CD4-positive, alpha-beta T cell treated with Interleukin-1 beta for 1 hour (primary cell): ENCODE results near the gene ANKRD12.

Experiments used
- DNase-seq, 2 donors: peaks; one replicate each; pipeline ENCODE4 v3.0.0-alpha.2; 2020 to 2022

The ANKRD12 gene

DNA sequence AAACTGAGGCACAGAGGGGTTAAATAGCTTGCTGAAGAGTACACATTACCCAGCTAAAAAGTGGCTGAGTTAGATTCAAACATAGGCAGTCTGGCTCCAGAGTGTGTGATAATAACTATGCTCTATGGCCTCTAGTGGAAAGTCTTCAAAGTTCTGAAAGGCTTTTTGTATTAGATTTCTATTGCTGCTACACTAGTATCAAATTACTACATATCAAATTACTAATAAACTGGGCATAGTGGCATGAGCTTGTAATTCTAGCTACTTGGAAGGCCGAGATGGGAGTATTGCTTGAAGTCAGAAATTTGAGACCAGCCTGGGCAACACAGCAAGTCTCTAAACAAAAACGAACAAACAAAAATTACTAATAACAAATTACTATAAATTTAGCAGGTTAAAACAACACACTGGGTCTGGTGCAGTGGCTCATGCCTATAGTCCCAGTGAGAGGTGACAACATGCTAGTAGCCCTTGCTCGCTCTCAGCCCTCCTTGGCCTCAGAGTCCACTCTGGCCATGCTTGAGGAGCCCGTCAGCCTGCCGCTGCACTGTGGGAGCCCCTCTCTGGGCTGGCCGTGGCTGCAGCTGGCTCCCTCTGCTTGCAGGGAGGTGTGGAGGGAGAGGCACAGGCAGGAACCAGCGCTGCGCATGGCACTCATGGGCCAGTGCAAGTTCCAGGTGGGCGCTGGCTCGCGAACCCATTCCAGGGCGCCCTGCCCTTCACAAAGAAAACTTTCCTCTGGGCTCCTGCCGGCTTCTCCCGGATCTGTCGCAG, 159.8 kb downstream of the ANKRD12 start:
- no peak for DNase-seq

- no peak for DNase-seq
These were observed 160.4 kb downstream of the ANKRD12 start for GRCh38 chr18:9297007-9297393.

DNA sequence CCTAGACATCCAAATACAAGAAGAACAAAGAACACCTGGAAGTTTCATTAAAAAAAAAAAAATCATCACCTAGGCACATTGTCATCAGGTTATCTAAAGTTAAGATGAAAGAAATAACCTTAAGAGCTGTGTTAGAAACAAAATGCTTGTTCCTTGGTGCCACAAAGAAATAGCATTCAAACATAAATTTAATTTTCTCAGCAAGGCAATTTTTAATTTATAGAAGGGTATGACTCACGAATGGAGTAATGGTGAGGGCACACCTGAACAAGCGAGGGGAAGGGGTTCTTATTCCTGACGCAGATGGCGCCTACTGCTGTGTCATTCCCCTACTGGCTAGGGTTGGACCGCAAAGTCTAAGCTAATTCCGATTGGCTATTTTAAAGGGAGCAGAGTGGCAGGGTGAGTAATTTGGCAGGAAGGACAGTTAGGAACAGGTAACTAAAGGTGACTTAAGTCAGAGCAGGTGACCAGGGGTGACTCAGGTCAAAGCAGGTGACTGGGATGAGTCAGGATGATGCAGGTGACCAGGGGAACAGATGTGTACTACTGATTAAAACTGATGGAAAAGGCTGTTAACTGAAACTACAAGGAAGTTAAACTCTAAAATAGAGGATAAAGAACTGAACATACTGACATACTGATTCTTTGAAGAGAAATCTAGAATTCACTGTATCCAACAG, 167.9 kb downstream of the ANKRD12 start:
- no peak for DNase-seq

DNA sequence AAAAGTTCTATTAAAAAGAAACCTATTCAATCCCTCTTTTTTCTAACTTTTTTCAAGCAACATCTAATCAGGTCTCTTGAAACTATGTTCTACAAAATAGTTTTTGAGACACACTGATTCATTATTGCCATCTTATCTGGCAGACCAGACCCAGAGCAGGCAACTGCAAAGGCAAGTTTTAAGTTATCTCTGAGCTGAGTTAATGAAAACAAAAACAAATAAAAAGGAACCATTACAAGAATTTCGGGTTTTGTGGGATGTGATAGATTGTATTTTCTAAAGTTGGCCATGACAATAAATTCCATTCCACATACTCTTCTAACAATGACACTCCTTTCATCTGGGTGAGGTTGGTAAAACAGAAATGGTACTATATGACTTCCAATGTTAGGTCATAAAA, 182.8 kb downstream of the ANKRD12 start:
- DNase-seq: no peak

GRCh38 chr18:9321017-9321452, 184.5 kb downstream of the ANKRD12 start:
- no peak for DNase-seq

DNA sequence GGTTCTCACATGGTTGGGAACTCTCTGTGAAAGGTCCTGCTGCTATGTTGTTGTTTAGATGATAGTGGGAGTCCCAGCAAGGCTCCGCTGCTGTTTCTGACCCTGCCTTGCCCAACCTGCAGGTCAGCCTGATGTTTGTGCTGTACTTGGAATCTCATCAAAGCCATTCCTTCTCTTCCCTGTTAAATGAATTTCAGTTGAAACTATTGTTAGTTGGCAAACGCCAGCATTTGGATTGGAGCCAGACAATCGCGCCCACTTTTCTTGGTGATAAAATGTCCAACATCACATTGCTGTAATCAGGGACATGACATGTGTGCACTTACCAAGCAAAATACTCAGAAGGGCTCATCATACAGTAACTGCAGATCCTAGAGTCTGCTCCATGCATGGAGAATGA, 185.2 kb downstream of the ANKRD12 start:
- no peak for DNase-seq

DNA sequence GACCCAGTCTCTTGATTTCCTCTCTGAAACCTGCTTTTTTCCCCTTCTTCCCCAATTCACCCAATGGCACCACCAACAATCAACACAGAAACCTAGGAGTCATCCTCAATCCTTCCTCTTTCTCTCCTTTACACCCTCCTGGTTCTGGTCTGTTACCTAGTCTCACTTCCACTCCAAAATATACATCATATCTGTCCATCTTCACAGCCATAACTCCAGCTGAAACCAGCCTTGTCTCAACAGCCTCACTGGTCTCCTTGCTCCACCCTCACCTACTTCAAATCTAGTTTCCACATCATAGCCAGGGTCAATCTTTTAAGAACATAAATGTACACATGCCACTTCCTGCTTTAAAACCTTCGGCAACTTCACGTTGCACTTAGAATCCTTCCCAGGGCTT, 186.2 kb downstream of the ANKRD12 start:
- DNase-seq: no peak

DNA sequence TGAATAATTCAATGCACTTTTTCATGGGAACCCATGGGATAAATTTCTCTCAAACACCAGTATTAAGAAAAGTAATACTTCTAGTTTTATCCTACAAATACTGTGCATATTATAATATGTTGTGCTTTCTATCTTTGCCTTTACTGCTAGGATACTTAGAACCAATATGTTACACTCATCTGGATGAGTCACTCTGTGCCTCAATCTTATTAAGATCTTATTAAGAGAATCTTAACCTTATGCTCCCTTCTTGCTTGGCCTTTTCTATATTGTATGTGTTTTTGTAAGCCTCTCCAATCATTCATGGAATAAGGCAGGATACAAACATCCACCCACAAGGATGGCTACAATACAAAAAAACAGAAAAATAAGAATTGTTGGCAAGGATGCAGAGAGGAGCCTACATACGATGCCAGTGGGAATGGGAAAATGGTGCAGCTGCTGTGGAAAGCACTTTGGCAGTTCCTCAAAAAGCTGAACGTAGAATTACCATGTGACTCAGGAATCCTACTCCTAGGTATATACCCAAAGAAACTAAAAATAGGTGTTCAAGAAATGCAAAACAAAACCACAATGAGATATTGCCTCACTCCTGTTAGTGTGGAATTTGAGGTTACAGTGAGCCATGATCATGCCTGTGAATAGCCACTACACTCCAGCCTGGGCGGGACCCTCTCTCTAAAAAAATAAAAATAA, 187.3 kb downstream of the ANKRD12 start:
- no peak for DNase-seq

DNA sequence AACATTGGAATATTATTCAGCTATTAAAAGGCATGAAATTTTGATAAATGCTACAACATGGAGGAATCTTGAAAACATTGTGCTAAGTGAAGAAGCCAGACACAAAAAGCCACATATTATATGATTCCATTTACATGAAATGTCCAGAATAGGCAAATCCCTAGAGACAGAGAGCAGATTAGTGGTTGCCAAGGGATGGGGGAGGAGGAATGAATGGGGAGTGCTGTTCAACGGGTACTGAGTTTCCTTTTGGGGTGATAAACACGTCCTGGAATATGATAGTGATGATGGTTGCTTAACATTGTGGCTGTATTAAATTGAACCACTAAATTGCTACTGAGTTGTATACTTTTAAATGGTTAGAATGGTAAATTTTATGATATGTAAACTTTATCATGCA, 189.1 kb downstream of the ANKRD12 start:
- DNase-seq: no peak

GRCh38 chr18:9328776-9329175, 192.2 kb downstream of the ANKRD12 start:
- DNase-seq: no peak

DNA sequence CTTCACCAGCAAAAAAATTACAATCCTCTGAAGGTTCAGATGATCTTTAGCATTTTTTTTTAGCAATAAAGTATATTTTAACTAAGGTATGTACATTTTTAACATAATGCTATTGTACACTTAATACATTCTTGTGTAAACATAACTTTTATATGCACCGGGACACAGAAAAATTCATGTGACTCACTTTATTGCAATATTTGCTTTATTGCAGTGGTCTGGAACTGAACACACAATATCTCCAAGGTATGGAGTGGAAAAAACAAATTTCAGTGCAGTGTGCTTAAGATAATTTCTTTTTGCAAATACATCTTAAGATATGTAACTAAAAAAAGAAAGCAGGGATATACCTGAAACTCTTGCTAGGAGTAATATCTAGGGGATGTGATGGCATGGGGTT, 192.9 kb downstream of the ANKRD12 start:
- DNase-seq: no peak

DNA sequence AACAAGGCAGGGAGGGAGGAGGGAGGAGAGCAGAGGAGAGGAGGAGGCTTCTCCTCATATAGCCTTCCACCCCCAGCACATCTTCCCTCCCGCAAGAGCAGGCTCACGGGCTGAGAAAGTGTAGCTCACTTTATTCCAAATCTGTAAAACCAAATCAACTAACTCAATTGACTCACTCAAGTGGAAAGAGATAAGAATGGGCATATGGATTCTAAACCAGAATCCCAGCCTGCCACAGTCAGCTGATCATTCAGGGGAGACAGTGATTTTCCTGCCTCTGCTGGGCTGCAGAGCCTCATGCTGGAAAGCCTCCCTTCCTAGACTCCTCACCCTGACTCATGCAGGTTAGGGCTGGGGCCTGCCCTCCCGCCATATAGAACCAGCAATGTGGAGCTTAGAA, 193.8 kb downstream of the ANKRD12 start:
- DNase-seq: no peak

DNA sequence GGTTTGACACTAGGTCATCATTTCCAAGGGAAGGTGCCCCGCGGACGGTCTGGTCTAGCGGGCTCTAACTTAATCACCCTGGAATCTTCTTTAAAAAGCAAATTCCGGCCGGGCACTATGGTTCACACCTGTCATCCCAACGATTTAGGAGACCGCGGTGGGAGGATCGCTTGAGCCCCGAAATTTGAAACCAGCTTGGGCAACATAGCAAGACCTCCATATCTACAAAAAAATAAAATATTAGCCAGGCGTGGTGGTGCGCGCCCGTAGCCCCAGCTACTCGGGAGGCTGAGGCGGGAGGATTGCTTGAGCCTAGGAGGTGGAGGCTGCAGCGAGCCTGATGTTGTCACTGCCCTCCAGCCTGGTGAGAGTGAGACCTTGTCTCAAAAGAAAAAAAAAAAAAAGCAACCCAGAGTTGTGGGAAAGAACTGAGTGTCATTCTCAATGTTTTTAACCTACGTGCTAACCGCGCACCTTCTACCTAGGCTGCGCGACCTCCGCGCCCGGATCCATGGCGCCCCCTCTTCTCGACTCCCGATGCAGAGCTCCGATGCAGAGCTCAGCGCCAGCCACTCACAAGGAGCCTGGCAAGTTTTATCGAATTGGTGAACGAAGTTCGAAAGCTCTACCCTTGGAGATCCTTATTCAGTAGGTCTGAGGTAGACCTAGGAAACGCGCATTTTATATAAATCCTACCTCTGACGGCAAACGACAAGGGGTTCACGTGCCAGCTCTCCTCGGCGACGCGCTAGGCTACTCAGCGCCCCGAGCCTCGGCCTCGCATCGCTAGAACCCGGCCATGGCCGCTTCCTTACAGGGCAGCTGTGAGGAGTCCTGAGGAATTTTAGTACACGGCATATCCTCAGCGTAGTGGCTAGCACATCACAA, 197.1 kb downstream of the ANKRD12 start:
- no peak for DNase-seq

GRCh38 chr18:9334329-9334972, 197.9 kb downstream of the ANKRD12 start, which contains the start of gene TWSG1:
TSS of gene TWSG1 (plus strand) at chr18:9334773. CDS start at chr18:9337230, 2,457 bp downstream.
- peak; percentile 95 for DNase-seq

GRCh38 chr18:9334973-9335696, 198.6 kb downstream of the ANKRD12 start:
- DNase-seq: peak; percentile 33 to 41
